Esophagus squamous epithelium (tissue), 4 donors: Measurements from ENCODE around the gene OSTF1.

Source experiments
- CTCF ChIP-seq, 6 experiments: fragments of 450-650 bp in 4 of 6; fragments of 200-600 bp in 2 of 6; sonication (generic) in 2 of 6; IDR thresholded peaks; one replicate each; pipeline ENCODE4 v1.5.1; 2016 to 2019; ENCODE audit warnings: antibody characterized with exemption in 6 of 6, mild to moderate bottlenecking in 4 of 6, moderate library complexity in 4 of 6
- POLR2A ChIP-seq, 4 donors: fragments of 450-650 bp; IDR thresholded peaks; one replicate each; pipeline ENCODE4 v1.6.1; 2017; ENCODE audit warnings: antibody characterized with exemption in 4 of 4, mild to moderate bottlenecking in 4 of 4, moderate library complexity in 3 of 4

DNA sequence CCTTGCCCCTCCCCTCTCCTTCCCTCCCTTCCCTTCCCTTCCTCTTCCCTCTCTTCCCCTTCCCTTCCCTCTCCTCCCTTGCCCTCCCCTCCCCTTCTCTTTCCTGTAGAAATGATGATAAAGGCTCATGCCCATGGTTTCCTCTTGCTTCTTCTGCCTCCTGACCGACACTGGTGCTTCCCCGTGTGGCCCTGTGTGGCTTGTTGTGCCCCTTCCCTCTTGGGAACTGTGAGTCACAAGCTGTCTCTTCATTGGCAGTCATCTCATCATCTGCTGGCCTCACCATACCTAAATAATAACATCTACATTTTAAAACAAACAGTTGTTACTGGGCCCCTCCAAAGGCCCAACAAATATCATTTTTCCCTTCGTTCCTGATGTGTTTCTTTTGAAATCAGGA, 48.5 kb upstream of the OSTF1 start:
- TF ChIP-seq CTCF (IDR thresholded peaks at IDR 0.05) (no peak), POLR2A (IDR thresholded peaks at IDR 0.05) (no peak)
